Measurements from ENCODE around the gene RHBDL3.
"Not testable (repeated sequence)": the region's sequence is repeated elsewhere in the genome, so short reads cannot be mapped to it uniquely, and the experiment has no call there.

The RHBDL3 gene

DNA sequence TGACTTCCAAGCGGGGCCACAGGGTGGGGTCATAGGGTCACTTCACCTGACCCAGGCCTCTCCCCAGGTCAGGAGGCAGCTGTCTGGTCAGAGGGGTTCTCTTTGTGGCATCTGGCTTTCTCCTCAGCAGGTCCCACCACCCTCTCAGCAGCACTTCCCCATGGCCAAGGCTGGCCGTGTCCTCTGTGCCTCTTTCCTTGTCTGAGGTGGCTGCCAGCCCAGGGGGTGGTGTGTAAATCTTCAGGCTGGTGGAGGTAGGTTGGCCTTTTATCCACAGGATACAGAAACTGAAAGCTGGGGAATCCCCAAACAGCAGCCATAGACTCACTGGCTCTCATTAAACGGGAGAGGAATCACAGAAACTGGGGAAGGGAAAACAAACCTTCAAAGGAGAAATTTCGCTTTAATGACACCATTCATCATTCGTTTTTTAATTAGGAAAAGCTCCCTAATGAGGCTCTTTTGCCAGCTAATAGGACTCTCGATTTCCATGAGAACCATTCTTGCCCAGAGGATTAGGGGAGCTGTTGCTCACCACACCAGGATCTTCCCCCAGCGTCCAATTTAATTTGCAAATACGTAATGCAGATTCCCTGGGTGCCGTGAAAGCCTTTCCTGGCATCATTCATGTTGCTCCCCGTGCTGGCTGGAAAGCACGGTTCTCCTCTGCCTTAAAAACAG is 58.3 kb downstream of the RHBDL3 start:
- DNase-seq (ENCODE audit: low read depth): no peak

- no peak for DNase-seq (ENCODE audit: low read depth)
These were observed 62.3 kb downstream of the RHBDL3 start for GRCh38 chr17:32327911-32328310.

DNA sequence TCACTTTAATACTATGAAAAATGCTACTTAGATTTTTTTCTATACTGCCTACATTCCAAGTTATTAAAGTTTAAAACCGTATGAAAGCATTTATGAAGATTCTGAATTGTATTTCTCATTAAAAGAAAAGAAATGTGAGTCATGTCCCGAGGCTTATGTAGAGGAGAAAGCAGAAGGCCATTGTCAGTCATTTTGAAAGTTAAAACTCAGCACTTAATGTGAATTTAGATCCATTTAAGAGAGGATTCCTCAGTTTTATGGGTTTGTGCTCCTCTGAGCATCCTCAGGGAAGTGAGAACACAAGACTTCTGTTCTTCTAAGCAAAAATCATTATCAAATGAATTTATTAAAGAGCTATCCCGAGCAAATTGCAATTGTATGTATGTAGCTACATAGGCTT is 64.5 kb downstream of the RHBDL3 start:
- no peak for DNase-seq (ENCODE audit: low read depth)

DNA sequence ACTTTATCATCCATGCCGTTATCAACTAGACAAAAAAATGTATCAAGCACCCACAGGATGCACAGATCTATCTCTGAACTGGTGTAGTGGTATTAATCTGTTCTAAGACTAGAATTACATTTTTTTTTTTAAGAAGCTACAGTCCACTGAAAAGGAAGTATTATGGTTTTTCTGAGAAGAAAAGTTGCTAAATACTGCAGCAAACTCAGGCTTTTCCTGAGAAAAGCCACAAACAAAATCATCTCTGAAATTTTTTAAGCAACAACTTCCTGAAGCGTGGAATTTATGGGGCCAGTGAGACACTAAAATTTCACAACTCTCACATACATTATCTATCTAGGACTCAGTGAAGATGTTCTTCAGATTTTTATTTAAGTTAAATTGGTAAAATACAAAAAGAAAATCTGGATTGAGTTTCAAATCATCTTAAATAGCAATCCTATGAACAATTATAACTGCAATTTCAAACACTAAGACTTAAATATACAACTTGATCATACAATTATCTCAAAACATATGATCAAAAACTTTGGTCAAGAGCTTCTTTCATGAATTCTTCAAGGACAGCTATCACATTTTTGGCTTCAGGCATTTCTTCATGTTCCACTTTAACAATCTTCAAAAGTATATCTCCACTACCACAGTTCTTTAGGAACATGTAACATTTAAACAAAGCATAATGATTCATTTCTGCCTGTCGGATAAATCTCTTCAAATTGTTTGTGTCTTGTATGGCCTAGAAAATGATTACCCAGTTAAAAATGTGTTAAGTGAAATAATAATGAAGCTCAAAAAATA is 65.8 kb downstream of the RHBDL3 start:
- no peak for DNase-seq (ENCODE audit: low read depth)

- DNase-seq (ENCODE audit: low read depth): no peak
These were observed 67.6 kb downstream of the RHBDL3 start for GRCh38 chr17:32333187-32333586.

- no peak for DNase-seq (ENCODE audit: low read depth)
These were observed 69.4 kb downstream of the RHBDL3 start for GRCh38 chr17:32335046-32335445.

- DNase-seq (ENCODE audit: low read depth): no peak
These were observed 70.1 kb downstream of the RHBDL3 start for GRCh38 chr17:32335687-32336086.

DNA sequence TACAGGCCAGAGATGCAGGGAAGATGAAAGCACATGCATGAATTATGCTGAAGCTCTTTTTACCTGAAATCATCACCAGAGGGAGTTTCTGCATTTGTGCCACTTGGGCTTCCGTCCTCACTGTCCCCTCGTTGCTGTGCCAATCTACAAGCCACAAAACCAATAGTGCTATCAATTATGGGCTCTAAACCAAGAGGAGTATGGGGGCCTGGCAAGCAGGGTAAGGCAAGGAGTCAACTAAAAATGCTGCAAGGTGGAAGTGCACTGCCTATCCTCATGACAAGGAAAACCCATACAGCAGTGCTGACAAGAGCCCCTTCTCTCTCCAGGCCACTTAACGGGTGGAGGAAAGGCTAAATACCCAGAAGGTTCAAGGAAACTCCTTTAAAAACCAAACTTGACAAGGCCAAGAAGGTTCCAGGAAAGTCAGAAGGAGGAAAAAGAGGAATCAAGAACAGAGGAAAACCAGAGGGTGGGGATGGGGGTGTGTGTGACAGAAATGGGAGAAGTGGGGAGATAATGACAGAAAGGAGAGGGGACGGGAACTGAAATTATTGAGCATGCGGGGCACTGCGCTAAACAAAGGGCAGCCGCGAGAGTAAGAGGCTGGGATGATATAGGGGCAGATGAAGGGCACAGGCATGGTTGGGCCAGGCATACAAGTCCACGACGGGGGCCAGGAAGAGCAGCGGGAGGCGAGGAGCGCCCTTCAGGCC is 75.7 kb downstream of the RHBDL3 start:
- peak; percentile 34 for DNase-seq (ENCODE audit: low read depth)

- DNase-seq (ENCODE audit: low read depth): peak; percentile 46
These were observed 76.4 kb downstream of the RHBDL3 start, which contains the start of gene C17orf75 for GRCh38 chr17:32341857-32342602. TSS of gene C17orf75 (minus strand) at chr17:32342173. CDS start at chr17:32342139, 34 bp downstream.

- DNase-seq (ENCODE audit: low read depth): no peak
These were observed 77.1 kb downstream of the RHBDL3 start for GRCh38 chr17:32342603-32343325.

DNA sequence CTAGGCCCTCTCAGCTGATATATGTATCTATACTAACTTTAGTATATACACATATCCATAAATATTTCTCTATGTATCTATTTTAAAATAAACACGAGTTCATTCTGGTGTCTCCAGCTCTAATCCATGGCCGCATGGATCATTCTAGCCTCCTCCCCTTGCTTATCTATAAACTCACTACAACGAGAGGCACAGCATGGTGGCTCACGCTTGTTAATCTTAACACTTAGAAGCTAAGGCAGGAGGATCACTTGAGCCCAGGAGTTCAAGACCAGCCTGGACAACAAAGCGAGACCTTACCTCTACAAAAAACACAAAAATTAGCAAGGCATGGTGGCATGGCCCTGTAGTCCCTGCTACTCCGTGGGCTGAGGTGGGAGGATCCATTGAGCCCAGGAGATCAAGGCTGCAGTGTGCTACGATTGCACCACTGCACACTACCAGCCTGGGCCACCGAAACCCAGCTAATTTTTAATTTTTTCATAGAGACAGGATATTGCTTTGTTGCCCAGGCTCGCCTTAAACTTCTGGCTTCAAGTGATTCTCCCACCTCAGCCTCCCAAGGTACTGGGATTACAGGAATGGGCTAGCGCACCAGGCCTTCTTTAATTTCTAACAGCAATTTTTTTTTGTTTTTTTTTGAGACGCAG is 80.4 kb downstream of the RHBDL3 start:
- DNase-seq (ENCODE audit: low read depth): no peak

DNA sequence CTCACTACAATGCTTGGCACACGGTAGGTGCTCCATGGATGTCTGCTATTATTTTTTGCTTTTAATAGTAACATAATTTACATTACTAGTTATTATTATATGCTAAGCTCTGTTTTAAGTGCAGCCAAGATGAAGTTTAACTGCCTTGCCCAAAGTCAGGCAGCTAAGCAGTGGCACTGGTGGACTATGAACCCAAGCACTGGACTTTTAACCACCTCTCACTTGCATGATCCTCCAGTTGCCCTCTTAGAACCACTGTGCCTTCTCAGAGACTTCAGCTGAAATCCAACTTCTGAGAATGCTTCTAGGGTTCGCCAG is 82.8 kb downstream of the RHBDL3 start:
- DNase-seq (ENCODE audit: low read depth): no peak

GRCh38 chr17:32349503-32349853 is 83.8 kb downstream of the RHBDL3 start:
- no peak for DNase-seq (ENCODE audit: low read depth)

GRCh38 chr17:32349854-32350665 is 84.4 kb downstream of the RHBDL3 start, which contains the start of gene ZNF207:
TSS of gene ZNF207 (plus strand) at chr17:32350157. CDS start at chr17:32350286, 129 bp downstream.
- peak; percentile 91 for DNase-seq (ENCODE audit: low read depth)

- peak; percentile 49 for DNase-seq (ENCODE audit: low read depth)
These were observed 85.2 kb downstream of the RHBDL3 start for GRCh38 chr17:32350666-32351418.

DNA sequence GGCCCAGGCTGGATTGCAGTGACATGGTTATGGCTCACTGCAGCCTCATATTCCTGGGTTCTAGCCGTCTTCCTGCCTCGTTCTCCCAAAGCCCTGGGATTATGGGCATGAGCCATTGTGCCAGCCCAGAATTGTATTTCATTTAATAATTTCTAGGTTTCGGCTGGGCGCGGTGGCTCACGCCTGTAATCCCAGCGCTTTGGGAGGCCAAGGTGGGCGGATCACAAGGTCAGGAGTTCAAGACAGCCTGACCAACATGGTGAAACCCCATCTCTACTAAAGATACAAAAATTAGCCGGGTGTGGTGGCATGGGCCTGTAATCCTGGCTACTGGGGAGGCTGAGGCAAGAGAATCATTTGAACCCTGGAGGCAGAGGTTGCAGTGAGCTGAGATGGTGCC is 87.1 kb downstream of the RHBDL3 start:
- DNase-seq (ENCODE audit: low read depth): not testable (repeated sequence)

GRCh38 chr17:32355649-32356377 is 90.2 kb downstream of the RHBDL3 start:
- DNase-seq (ENCODE audit: low read depth): no peak

- DNase-seq (ENCODE audit: low read depth): no peak
These were observed 90.7 kb downstream of the RHBDL3 start for GRCh38 chr17:32356378-32356743.

- no peak for DNase-seq (ENCODE audit: low read depth)
These were observed 91.1 kb downstream of the RHBDL3 start for GRCh38 chr17:32356750-32357149.

All from T-helper 22 cell (primary cell).